ENCODE data around the gene ALK.

The ALK gene

GRCh38 chr2:29481313-29481712, 440.1 kb downstream of the ALK start:
- H3K27ac ChIP-seq (ENCODE audit: low read depth, low read length, poor library complexity, severe bottlenecking): no peak overlapping the region
- no peak overlapping the region for H2AFZ ChIP-seq (ENCODE audit: low read length)

GRCh38 chr2:29480426-29480825, 441.0 kb downstream of the ALK start:
- Histone ChIP-seq H3K4me1 (ENCODE audit: insufficient read depth, low read length, severe bottlenecking) (no peaks in the 10 kb centered on the region), H3K9ac (ENCODE audit: low read length) (no peak overlapping the region), H3F3A (ENCODE audit: insufficient read depth, low read length) (no peaks in the 10 kb centered on the region), H3K4me2 (ENCODE audit: low read length) (no peak overlapping the region), H3K9me2 (ENCODE audit: low read depth, low read length) (no peaks in the 10 kb centered on the region), H3K27ac (ENCODE audit: low read depth, low read length, poor library complexity, severe bottlenecking) (no peak overlapping the region), H4K20me1 (ENCODE audit: insufficient read depth, low read length) (no peaks in the 10 kb centered on the region), H3K4me3 (ENCODE audit: low read depth, low read length, poor library complexity, severe bottlenecking) (no peak overlapping the region), H3K79me2 (ENCODE audit: insufficient read depth, low read length) (no peaks in the 10 kb centered on the region), H2AFZ (ENCODE audit: low read length) (no peak overlapping the region), H3K27me3 (ENCODE audit: insufficient read depth, low read length) (no peaks in the 10 kb centered on the region), H3K9me3 (ENCODE audit: low read length) (no peaks in the 10 kb centered on the region), H3K36me3 (ENCODE audit: insufficient read depth, low read length) (no peaks in the 10 kb centered on the region)
- TF ChIP-seq CTCF (IDR thresholded peaks at IDR 0.05; ENCODE audit: low read length): no peak
- TF ChIP-seq EZH2 (IDR thresholded peaks at IDR 0.05; ENCODE audit: borderline replicate concordance, low read length): no peak

More at GRCh38 chr2:29481313-29481712, 440.1 kb downstream of the ALK start:
- H3K9me3 ChIP-seq (ENCODE audit: low read length): no peaks in the 10 kb centered on the region
- no peaks in the 10 kb centered on the region for H3K9me2 ChIP-seq (ENCODE audit: low read depth, low read length)
- no peaks in the 10 kb centered on the region for H3K79me2 ChIP-seq (ENCODE audit: insufficient read depth, low read length)
- no peak overlapping the region for H3K9ac ChIP-seq (ENCODE audit: low read length)
- H3K36me3 ChIP-seq (ENCODE audit: insufficient read depth, low read length): no peaks in the 10 kb centered on the region
- H3K4me3 ChIP-seq (ENCODE audit: low read depth, low read length, poor library complexity, severe bottlenecking): no peak overlapping the region
- no peaks in the 10 kb centered on the region for H3F3A ChIP-seq (ENCODE audit: insufficient read depth, low read length)
- TF ChIP-seq EZH2 (IDR thresholded peaks at IDR 0.05; ENCODE audit: borderline replicate concordance, low read length) (no peak), CTCF (IDR thresholded peaks at IDR 0.05; ENCODE audit: low read length) (no peak)
- no peak overlapping the region for H3K4me2 ChIP-seq (ENCODE audit: low read length)
- no peaks in the 10 kb centered on the region for H3K27me3 ChIP-seq (ENCODE audit: insufficient read depth, low read length)
- no peaks in the 10 kb centered on the region for H4K20me1 ChIP-seq (ENCODE audit: insufficient read depth, low read length)
- H3K4me1 ChIP-seq (ENCODE audit: insufficient read depth, low read length, severe bottlenecking): no peaks in the 10 kb centered on the region

- no peak overlapping the region for H3K4me2 ChIP-seq (ENCODE audit: low read length)
- H3K4me3 ChIP-seq (ENCODE audit: low read depth, low read length, poor library complexity, severe bottlenecking): no peak overlapping the region
- TF ChIP-seq EZH2 (IDR thresholded peaks at IDR 0.05; ENCODE audit: borderline replicate concordance, low read length) (no peak), CTCF (IDR thresholded peaks at IDR 0.05; ENCODE audit: low read length) (no peak)
- H3K9ac ChIP-seq (ENCODE audit: low read length): no peak overlapping the region
- no peaks in the 10 kb centered on the region for H3K4me1 ChIP-seq (ENCODE audit: insufficient read depth, low read length, severe bottlenecking)
- no peaks in the 10 kb centered on the region for H3K27me3 ChIP-seq (ENCODE audit: insufficient read depth, low read length)
- H3K9me2 ChIP-seq (ENCODE audit: low read depth, low read length): no peaks in the 10 kb centered on the region
- H3K79me2 ChIP-seq (ENCODE audit: insufficient read depth, low read length): no peaks in the 10 kb centered on the region
- H2AFZ ChIP-seq (ENCODE audit: low read length): no peak overlapping the region
- no peaks in the 10 kb centered on the region for H4K20me1 ChIP-seq (ENCODE audit: insufficient read depth, low read length)
- H3K9me3 ChIP-seq (ENCODE audit: low read length): no peaks in the 10 kb centered on the region
- no peak overlapping the region for H3K27ac ChIP-seq (ENCODE audit: low read depth, low read length, poor library complexity, severe bottlenecking)
- H3K36me3 ChIP-seq (ENCODE audit: insufficient read depth, low read length): no peaks in the 10 kb centered on the region
- no peaks in the 10 kb centered on the region for H3F3A ChIP-seq (ENCODE audit: insufficient read depth, low read length)
These were observed 442.0 kb downstream of the ALK start for GRCh38 chr2:29479401-29479800.
